ENCODE measurements around the gene CDH4. TPM values are rescaled to one million over a fixed set of nuclear protein-coding genes. Genes with fewer than 3 reads are reported as not detected.

Gene CDH4
- 2.2 TPM for total RNA-seq

- intact Hi-C loops (cut with DNase I) = loop anchor here (5.0 kb wide), 1 partner anchor 1946 kb away; no protein-coding TSS in a partner anchor
- ATAC-seq = no peak
- DNase-seq (ENCODE audit: low spot score) = no peak
These were observed at the start of gene CDH4 for GRCh38 chr20:61251529-61252393. Gene CDH4, plus strand, starts transcription at chr20:61252261.

GRCh38 chr20:61203320-61203719 lies 48.7 kb upstream of the CDH4 start:
- intact Hi-C loops (cut with DNase I) = no loop called here
- ATAC-seq = no peak
- DNase-seq (ENCODE audit: low spot score) = no peak

GRCh38 chr20:61204206-61204605 lies 47.9 kb upstream of the CDH4 start:
- ATAC-seq (no peak), DNase-seq (ENCODE audit: low spot score) (no peak)
- intact Hi-C loops (cut with DNase I) = no loop called here

- ATAC-seq = no peak
- intact Hi-C loops (cut with DNase I) = no loop called here
- DNase-seq (ENCODE audit: low spot score) = no peak
These were observed 46.3 kb upstream of the CDH4 start for GRCh38 chr20:61205769-61206168.

GRCh38 chr20:61210862-61211261 lies 41.2 kb upstream of the CDH4 start:
- peak; percentile 92 for ATAC-seq
- DNase-seq (ENCODE audit: low spot score) = no peak
- intact Hi-C loops (cut with DNase I) = no loop called here

- ATAC-seq (no peak), DNase-seq (ENCODE audit: low spot score) (no peak)
- intact Hi-C loops (cut with DNase I) = no loop called here
These were observed 34.2 kb upstream of the CDH4 start for GRCh38 chr20:61217848-61218247.

- DNase-seq (ENCODE audit: low spot score) = no peak
- no peak for ATAC-seq
- intact Hi-C loops (cut with DNase I) = no loop called here
These were observed 33.0 kb upstream of the CDH4 start for GRCh38 chr20:61219021-61219431.

GRCh38 chr20:61220131-61220530 lies 31.9 kb upstream of the CDH4 start:
- DNase-seq (ENCODE audit: low spot score) (no peak), ATAC-seq (no peak)
- intact Hi-C loops (cut with DNase I) = loop anchor here (10.0 kb wide), 2 partner anchors 1005 to 1165 kb away; no protein-coding TSS in a partner anchor

GRCh38 chr20:61220626-61221325 lies 31.3 kb upstream of the CDH4 start:
- intact Hi-C loops (cut with DNase I) = loop anchor here (10.0 kb wide), 2 partner anchors 1006 to 1166 kb away; no protein-coding TSS in a partner anchor
- no peak for DNase-seq (ENCODE audit: low spot score)
- ATAC-seq = no peak

- intact Hi-C loops (cut with DNase I) = loop anchor here (10.0 kb wide), 2 partner anchors 1008 to 1168 kb away; no protein-coding TSS in a partner anchor
- no peak for DNase-seq (ENCODE audit: low spot score)
- ATAC-seq = no peak
These were observed 29.4 kb upstream of the CDH4 start for GRCh38 chr20:61222699-61223098.

GRCh38 chr20:61223121-61223520 lies 28.9 kb upstream of the CDH4 start:
- intact Hi-C loops (cut with DNase I) = loop anchor here (10.0 kb wide), 2 partner anchors 1008 to 1168 kb away; no protein-coding TSS in a partner anchor
- DNase-seq (ENCODE audit: low spot score) = no peak

GRCh38 chr20:61230166-61230565 lies 21.9 kb upstream of the CDH4 start:
- ATAC-seq (no peak), DNase-seq (ENCODE audit: low spot score) (no peak)
- intact Hi-C loops (cut with DNase I) = no loop called here

More at GRCh38 chr20:61223121-61223520, 28.9 kb upstream of the CDH4 start:
- no peak for ATAC-seq

- no peak for DNase-seq (ENCODE audit: low spot score)
- intact Hi-C loops (cut with DNase I) = no loop called here
These were observed 18.5 kb upstream of the CDH4 start for GRCh38 chr20:61233590-61233989.

GRCh38 chr20:61234224-61234890 lies 17.7 kb upstream of the CDH4 start:
- intact Hi-C loops (cut with DNase I) = no loop called here
- DNase-seq (ENCODE audit: low spot score) (no peak), ATAC-seq (no peak)

More at GRCh38 chr20:61233590-61233989, 18.5 kb upstream of the CDH4 start:
- no peak for ATAC-seq

GRCh38 chr20:61236713-61237112 lies 15.3 kb upstream of the CDH4 start:
- DNase-seq (ENCODE audit: low spot score) (no peak), ATAC-seq (no peak)
- intact Hi-C loops (cut with DNase I) = no loop called here

- DNase-seq (ENCODE audit: low spot score) = no peak
- intact Hi-C loops (cut with DNase I) = no loop called here
- ATAC-seq = no peak
These were observed 13.2 kb upstream of the CDH4 start for GRCh38 chr20:61238813-61239212.

- ATAC-seq (no peak), DNase-seq (ENCODE audit: low spot score) (no peak)
- intact Hi-C loops (cut with DNase I) = no loop called here
These were observed 11.2 kb upstream of the CDH4 start for GRCh38 chr20:61240814-61241213.

GRCh38 chr20:61244213-61244612 lies 7.8 kb upstream of the CDH4 start:
- ATAC-seq (no peak), DNase-seq (ENCODE audit: low spot score) (no peak)
- intact Hi-C loops (cut with DNase I) = no loop called here

GRCh38 chr20:61246269-61246668 lies 5.8 kb upstream of the CDH4 start:
- ATAC-seq (no peak), DNase-seq (ENCODE audit: low spot score) (no peak)
- intact Hi-C loops (cut with DNase I) = no loop called here
